GM12872 (cell line): ENCODE measurements around the gene IL13RA1.

ENCODE experiments used
- CTCF ChIP-seq: IDR thresholded peaks from 3 replicates; pipeline ENCODE4 v1.5.1; 2011; ENCODE audit warnings: low read depth, mild to moderate bottlenecking, low read length, moderate library complexity; ENCODE audit not compliant: insufficient read depth

Gene IL13RA1

GRCh38 chrX:118770133-118770760 is 42.8 kb downstream of the IL13RA1 start:
- TF ChIP-seq CTCF: no peak

- TF ChIP-seq CTCF: no peak
Observed at GRCh38 chrX:118772051-118772450, 44.6 kb downstream of the IL13RA1 start.

GRCh38 chrX:118773782-118774181 is 46.4 kb downstream of the IL13RA1 start:
- TF ChIP-seq CTCF: no peak

- no peak for TF ChIP-seq CTCF
Observed at GRCh38 chrX:118779581-118779980, 52.2 kb downstream of the IL13RA1 start.

- TF ChIP-seq CTCF: no peak
Observed at GRCh38 chrX:118780509-118780908, 53.1 kb downstream of the IL13RA1 start.

GRCh38 chrX:118780911-118781310 is 53.5 kb downstream of the IL13RA1 start:
- no peak for TF ChIP-seq CTCF

GRCh38 chrX:118795528-118796280 is 68.3 kb downstream of the IL13RA1 start:
- TF ChIP-seq CTCF: no peak
